WERI-Rb-1 (cell line): Measurements from ENCODE around the gene SH3BGRL3.

Source experiments
- DNase-seq: peaks from one replicate; pipeline ENCODE4 v3.0.0-alpha.2; 2020
- H3K27ac ChIP-seq: fragments of 250-450 bp; sonication (Bioruptor Pico); 2 replicates; pipeline ENCODE4 v1.5.1; 2020; ENCODE audit warnings: mild to moderate bottlenecking, moderate library complexity
- H3K27me3 ChIP-seq: fragments of 250-450 bp; sonication (Bioruptor Pico); 2 replicates; pipeline ENCODE4 v1.5.1; 2021; ENCODE audit warnings: mild to moderate bottlenecking, low read depth, moderate library complexity; ENCODE audit not compliant: insufficient read depth, severe bottlenecking
- H3K36me3 ChIP-seq: fragments of 250-450 bp; sonication (Bioruptor Pico); 2 replicates; pipeline ENCODE4 v1.5.1; 2020; ENCODE audit warnings: mild to moderate bottlenecking, moderate library complexity
- H3K4me3 ChIP-seq: 2 replicates; pipeline ENCODE4 v1.5.1; 2011; ENCODE audit warnings: low read depth, mild to moderate bottlenecking, control low read depth, low read length
- H3K9me3 ChIP-seq: fragments of 250-450 bp; sonication (Bioruptor Pico); 2 replicates; pipeline ENCODE4 v1.5.1; 2021; ENCODE audit warnings: mild to moderate bottlenecking, moderate library complexity; ENCODE audit not compliant: severe bottlenecking
- CTCF ChIP-seq: IDR thresholded peaks from 2 replicates; pipeline ENCODE4 v1.5.1; 2011; ENCODE audit warnings: low read depth, mild to moderate bottlenecking, control low read depth, inconsistent platforms, low read length

Gene SH3BGRL3

GRCh38 chr1:26315874-26316850, 36.3 kb downstream of the SH3BGRL3 start:
- Histone ChIP-seq H3K27me3 (no peaks in the 10 kb centered on the region), H3K27ac (no peak overlapping the region), H3K9me3 (no peaks in the 10 kb centered on the region), H3K4me3 (no peak overlapping the region), H3K36me3 (no peaks in the 10 kb centered on the region; the same call in 1 of the 2 replicates)
- TF ChIP-seq CTCF: no peak
- DNase-seq: no peak

GRCh38 chr1:26317146-26317545, 37.3 kb downstream of the SH3BGRL3 start:
- Histone ChIP-seq H3K27ac (peak overlapping the region; percentile 55), H3K9me3 (no peaks in the 10 kb centered on the region), H3K4me3 (no peak overlapping the region), H3K27me3 (no peaks in the 10 kb centered on the region), H3K36me3 (peaks cover 2% of the 10 kb centered on the region; the same call in 1 of the 2 replicates)
- no peak for TF ChIP-seq CTCF
- no peak for DNase-seq

GRCh38 chr1:26317612-26318337, 37.9 kb downstream of the SH3BGRL3 start, which contains the start of gene CD52:
CD52 (plus strand) TSS chr1:26317958; CDS start chr1:26318018, 60 bp downstream.
- Histone ChIP-seq H3K36me3 (peaks cover 9% of the 10 kb centered on the region), H3K4me3 (no peak within 1 kb of the TSS), H3K9me3 (no peaks in the 10 kb centered on the region), H3K27ac (peak within 1 kb of the TSS; percentile 55), H3K27me3 (no peaks in the 10 kb centered on the region)
- peak; percentile 80 for DNase-seq
- TF ChIP-seq CTCF: no peak

GRCh38 chr1:26318338-26319064, 38.6 kb downstream of the SH3BGRL3 start:
- no peak for TF ChIP-seq CTCF
- Histone ChIP-seq H3K27ac (peak overlapping the region; percentile 55), H3K9me3 (no peaks in the 10 kb centered on the region), H3K36me3 (peaks cover 12% of the 10 kb centered on the region), H3K27me3 (no peaks in the 10 kb centered on the region), H3K4me3 (no peak overlapping the region)
- no peak for DNase-seq

- Histone ChIP-seq H3K9me3 (no peaks in the 10 kb centered on the region), H3K27me3 (no peaks in the 10 kb centered on the region), H3K36me3 (peaks cover 32% of the 10 kb centered on the region), H3K27ac (no peak overlapping the region), H3K4me3 (no peak overlapping the region)
- DNase-seq: no peak
- no peak for TF ChIP-seq CTCF
These were observed 41.0 kb downstream of the SH3BGRL3 start for GRCh38 chr1:26320896-26321295.
